Esophagus squamous epithelium (tissue), 5 donors: ENCODE data around the gene GDPD5. TPM values are rescaled to one million over a fixed set of nuclear protein-coding genes. Genes with fewer than 3 reads are reported as not detected.
A peak's percentile ranks its signal among the peaks of the same experiment; 100 is the strongest.

Experiments used
- DNase-seq: peaks from one replicate; lab custom pipeline; 2025; lab: John Stamatoyannopoulos, UW
- H3K27ac ChIP-seq, 4 donors: fragments of 200-600 bp; sonication (generic); one replicate each; pipeline ENCODE4 v1.5.1; 2016 to 2019; ENCODE audit warnings: mild to moderate bottlenecking in 1 of 4
- H3K27me3 ChIP-seq, 4 donors: fragments of 200-600 bp; sonication (generic); 1 replicate in 3 of 4; 2 replicates in 1 of 4; pipeline versions ENCODE4 v1.5.1 to v1.6.0; 2017 to 2021; ENCODE audit warnings: antibody characterized with exemption in 1 of 4
- H3K36me3 ChIP-seq, 3 donors: fragments of 200-600 bp; sonication (generic); one replicate each; pipeline ENCODE4 v1.5.1; 2016 to 2019
- H3K4me1 ChIP-seq, 3 donors: fragments of 200-600 bp; sonication (generic); one replicate each; pipeline ENCODE4 v1.5.1; 2017 to 2019
- H3K4me3 ChIP-seq, 4 donors: fragments of 200-600 bp; sonication (generic); 1 replicate in 3 of 4; 2 replicates in 1 of 4; pipeline ENCODE4 v1.5.1; 2016 to 2019; ENCODE audit warnings: mild to moderate bottlenecking in 2 of 4, moderate library complexity in 1 of 4
- H3K9me3 ChIP-seq, 3 donors: fragments of 200-600 bp; sonication (generic); one replicate each; pipeline ENCODE4 v1.5.1; 2016 to 2019
- POLR2A ChIP-seq, 4 donors: fragments of 450-650 bp; IDR thresholded peaks; one replicate each; pipeline ENCODE4 v1.6.1; 2017; ENCODE audit warnings: antibody characterized with exemption in 4 of 4, mild to moderate bottlenecking in 4 of 4, moderate library complexity in 3 of 4
- WGBS, 2 donors: methylation state at CpG; one replicate each; pipeline ENCODE4 v1.1.5; 2018; 5-methylcytosine and 5-hydroxymethylcytosine counted together
- intact Hi-C: fragments of 100-400 bp; cut with DNase I; formaldehyde crosslinking; loops from one replicate; pipeline ENCODE4 v1.15.0; 2022
- total RNA-seq, 4 donors: library from RNA; depleted of rRNA; stranded (reverse); fragments of >200 nt; gene quantifications; one replicate each; pipeline ENCODE4 v1.1.0, GENCODE V29; 2016
- TF ChIP-seq, protein P1 (sequence below), 6 experiments: fragments of 450-650 bp in 4 of 6; fragments of 200-600 bp in 2 of 6; sonication (generic) in 2 of 6; IDR thresholded peaks; one replicate each; pipeline ENCODE4 v1.5.1; 2016 to 2019; ENCODE audit warnings: antibody characterized with exemption in 6 of 6, mild to moderate bottlenecking in 4 of 6, moderate library complexity in 4 of 6
- donor health status: DM: yes; HTN: yes; CAD: no.

GDPD5 gene
- total RNA-seq, 4 donors from 2014 or later = 0.57 to 2.3 (median 1.6) TPM

DNA sequence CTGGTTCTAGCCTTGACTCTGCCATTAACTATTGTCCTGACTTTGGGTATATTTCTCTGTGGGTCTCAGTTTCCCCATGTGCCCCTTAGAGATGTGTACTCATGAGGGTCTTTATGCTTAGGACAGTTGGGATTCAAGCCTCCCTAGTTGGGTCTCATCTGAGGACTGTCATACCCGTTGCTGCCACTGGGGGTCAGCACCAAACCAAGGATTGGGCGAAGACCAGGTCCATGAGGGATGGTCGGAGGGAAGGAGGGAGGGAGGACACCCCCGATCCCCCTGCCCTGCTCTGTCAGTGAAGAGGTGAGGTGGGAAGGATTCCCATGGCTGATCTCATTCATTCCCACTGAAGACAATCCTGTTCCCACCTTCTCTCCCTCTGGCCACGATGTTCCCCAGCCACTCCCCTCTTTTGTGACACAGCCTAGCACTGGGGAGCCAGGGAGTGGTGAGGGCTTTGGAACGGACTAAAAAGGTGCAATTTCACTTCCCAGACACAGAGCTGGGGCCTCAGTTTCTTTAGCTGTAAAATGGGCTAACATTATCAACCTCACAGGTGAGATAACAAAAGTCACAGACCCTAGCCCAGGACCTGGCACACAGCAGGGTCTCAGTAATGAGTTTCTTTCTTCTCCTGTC, 80.3 kb downstream of the GDPD5 start:
- WGBS, 2 donors = 0 to 6% methylated on average over 3 to 5 of the region's 6 CpGs
- peak; percentile 11 for DNase-seq
- Histone ChIP-seq H3K27ac (no peak overlapping the region), H3K9me3 (no peaks in the 10 kb centered on the region), H3K4me1 (peaks cover 0 to 19% (median 0%) of the 10 kb centered on the region in 3 donors), H3K36me3 (no peaks in the 10 kb centered on the region), H3K4me3 (no peak overlapping the region), H3K27me3 (peaks cover 0 to 36% (median 0%) of the 10 kb centered on the region in 4 donors)
- intact Hi-C loops = loop anchor here (2.0 kb wide), 1 partner anchor 89 kb away; no protein-coding TSS in a partner anchor
- TF ChIP-seq, protein P1, sequence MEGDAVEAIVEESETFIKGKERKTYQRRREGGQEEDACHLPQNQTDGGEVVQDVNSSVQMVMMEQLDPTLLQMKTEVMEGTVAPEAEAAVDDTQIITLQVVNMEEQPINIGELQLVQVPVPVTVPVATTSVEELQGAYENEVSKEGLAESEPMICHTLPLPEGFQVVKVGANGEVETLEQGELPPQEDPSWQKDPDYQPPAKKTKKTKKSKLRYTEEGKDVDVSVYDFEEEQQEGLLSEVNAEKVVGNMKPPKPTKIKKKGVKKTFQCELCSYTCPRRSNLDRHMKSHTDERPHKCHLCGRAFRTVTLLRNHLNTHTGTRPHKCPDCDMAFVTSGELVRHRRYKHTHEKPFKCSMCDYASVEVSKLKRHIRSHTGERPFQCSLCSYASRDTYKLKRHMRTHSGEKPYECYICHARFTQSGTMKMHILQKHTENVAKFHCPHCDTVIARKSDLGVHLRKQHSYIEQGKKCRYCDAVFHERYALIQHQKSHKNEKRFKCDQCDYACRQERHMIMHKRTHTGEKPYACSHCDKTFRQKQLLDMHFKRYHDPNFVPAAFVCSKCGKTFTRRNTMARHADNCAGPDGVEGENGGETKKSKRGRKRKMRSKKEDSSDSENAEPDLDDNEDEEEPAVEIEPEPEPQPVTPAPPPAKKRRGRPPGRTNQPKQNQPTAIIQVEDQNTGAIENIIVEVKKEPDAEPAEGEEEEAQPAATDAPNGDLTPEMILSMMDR (IDR thresholded peaks at IDR 0.05) = peak; percentile 91 to 94 (median 94)
- TF ChIP-seq POLR2A (IDR thresholded peaks at IDR 0.05) = no peak

DNA sequence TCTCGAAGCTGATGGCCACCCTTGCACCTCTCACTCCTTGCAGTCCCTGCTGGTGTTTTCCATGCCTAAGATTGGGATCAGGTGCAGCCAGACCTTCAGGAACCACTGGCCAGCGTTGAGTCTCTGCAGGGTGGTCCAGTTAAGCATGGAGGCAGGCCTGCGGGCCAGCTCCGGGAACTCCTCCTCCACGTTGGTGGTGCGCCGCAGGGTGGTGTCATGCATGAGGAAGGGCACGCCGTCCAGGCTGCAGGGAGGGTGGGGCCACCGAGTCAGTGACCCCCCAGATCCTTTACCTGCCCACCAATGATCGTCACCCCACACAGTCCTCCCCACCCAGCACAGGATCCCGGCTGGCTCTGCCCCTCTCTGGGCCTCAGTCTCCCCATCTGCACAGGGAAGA, 82.7 kb downstream of the GDPD5 start:
- Histone ChIP-seq H3K27ac (no peak overlapping the region), H3K9me3 (no peaks in the 10 kb centered on the region), H3K4me3 (no peak overlapping the region), H3K4me1 (peaks cover 0 to 19% (median 0%) of the 10 kb centered on the region in 3 donors), H3K27me3 (peaks cover 0 to 51% (median 0%) of the 10 kb centered on the region in 4 donors), H3K36me3 (no peaks in the 10 kb centered on the region)
- TF ChIP-seq POLR2A (IDR thresholded peaks at IDR 0.05) = no peak
- TF ChIP-seq, protein P1 (IDR thresholded peaks at IDR 0.05) = no peak
- intact Hi-C loops = no loop called here
- no peak for DNase-seq
- 83% methylated on average over 6 of the region's 12 CpGs; no CpG with 5 or more reads in 1 of the 2 donors for WGBS, 2 donors

DNA sequence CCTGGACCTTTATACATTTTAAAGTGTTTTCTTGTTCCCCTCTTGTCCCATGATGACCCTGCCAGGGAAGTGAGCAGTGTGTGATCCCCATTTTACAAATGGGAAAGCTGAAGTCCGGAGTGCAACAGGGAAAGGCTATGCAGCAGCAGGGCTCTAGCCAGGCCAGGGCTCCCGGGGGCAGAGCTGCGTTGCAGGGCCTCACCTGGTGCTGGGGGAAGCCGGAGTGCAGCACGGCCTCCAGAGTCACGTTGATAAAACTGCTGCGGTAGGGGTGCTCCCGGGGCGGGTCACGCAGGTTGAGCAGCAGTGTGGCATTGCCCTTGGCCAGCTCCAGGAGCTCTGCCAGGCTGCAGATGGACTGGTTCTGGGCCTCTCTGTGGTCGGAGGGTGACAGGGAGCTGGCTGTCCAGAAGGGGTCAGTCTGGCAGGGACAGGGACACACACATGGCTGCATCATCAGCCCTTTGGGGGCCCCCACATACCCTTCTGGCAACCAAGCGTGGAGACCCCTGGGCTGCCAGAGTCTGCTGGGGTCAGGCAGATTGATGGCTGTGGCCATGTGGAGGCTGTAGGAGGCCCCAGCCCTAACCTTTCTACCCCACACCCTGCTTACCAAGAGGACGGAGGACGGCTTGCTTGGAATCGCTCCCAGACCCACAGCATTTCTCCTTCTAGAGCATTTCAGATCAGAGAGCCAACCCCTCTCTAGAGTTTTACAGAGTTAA, 83.4 kb downstream of the GDPD5 start:
- intact Hi-C loops = no loop called here
- H3K36me3 ChIP-seq = no peaks in the 10 kb centered on the region
- no peak overlapping the region for H3K4me3 ChIP-seq
- TF ChIP-seq, protein P1 (IDR thresholded peaks at IDR 0.05) = no peak
- no peak for TF ChIP-seq POLR2A (IDR thresholded peaks at IDR 0.05)
- DNase-seq = no peak
- H3K4me1 ChIP-seq = peaks cover 0 to 19% (median 0%) of the 10 kb centered on the region in 3 donors
- peaks cover 0 to 51% (median 0%) of the 10 kb centered on the region in 4 donors for H3K27me3 ChIP-seq
- no peaks in the 10 kb centered on the region for H3K9me3 ChIP-seq
- no peak overlapping the region for H3K27ac ChIP-seq
- WGBS, 2 donors = 68 to 95% methylated on average over 4 to 11 of the region's 15 CpGs

GRCh38 chr11:75441804-75442132, 84.0 kb downstream of the GDPD5 start:
- 25 to 56% methylated on average over 4 to 6 of the region's 7 CpGs for WGBS, 2 donors
- intact Hi-C loops = no loop called here
- Histone ChIP-seq H3K9me3 (no peaks in the 10 kb centered on the region), H3K27me3 (peaks cover 0 to 51% (median 0%) of the 10 kb centered on the region in 4 donors), H3K36me3 (no peaks in the 10 kb centered on the region), H3K27ac (no peak overlapping the region), H3K4me3 (no peak overlapping the region), H3K4me1 (peaks cover 0 to 19% (median 0%) of the 10 kb centered on the region in 3 donors)
- DNase-seq = no peak
- TF ChIP-seq, protein P1 (IDR thresholded peaks at IDR 0.05) = no peak
- no peak for TF ChIP-seq POLR2A (IDR thresholded peaks at IDR 0.05)
